Colonic mucosa (tissue), 4 donors: ENCODE measurements around the gene DNAJC27. TPM values are rescaled to one million over a fixed set of nuclear protein-coding genes. Genes with fewer than 3 reads are reported as not detected.

Experiments
- DNase-seq: peaks from one replicate; pipeline ENCODE4 v3.0.0-alpha.2; 2020
- H3K27ac ChIP-seq: fragments of 200-600 bp; one replicate; pipeline ENCODE4 v1.8.0; 2021
- H3K27me3 ChIP-seq: fragments of 200-600 bp; one replicate; pipeline ENCODE4 v1.8.0; 2021
- H3K36me3 ChIP-seq: fragments of 200-600 bp; one replicate; pipeline ENCODE4 v1.8.0; 2021
- H3K4me1 ChIP-seq: fragments of 200-600 bp; one replicate; pipeline ENCODE4 v1.8.0; 2021; ENCODE audit warnings: mild to moderate bottlenecking
- H3K4me3 ChIP-seq: fragments of 200-600 bp; one replicate; pipeline ENCODE4 v1.8.0; 2021
- H3K9ac ChIP-seq, 2 donors: one replicate each; pipeline ENCODE4 v1.7.0; 2013; ENCODE audit warnings: control low read depth in 2 of 2, low read depth in 2 of 2, low read length in 2 of 2
- H3K9me3 ChIP-seq: fragments of 200-600 bp; one replicate; pipeline ENCODE4 v1.8.0; 2021
- intact Hi-C: fragments of 100-400 bp; cut with DNase I; formaldehyde crosslinking; loops from one replicate; pipeline ENCODE4 v1.14.1; 2022
- total RNA-seq, 2 donors: library from RNA; stranded (reverse); fragmentation: NEBNext Ultra II Directional in 1 of 2; extraction: Animal tissue kit (Norgen Biotek cat#: 25700) in 1 of 2; gene quantifications; one replicate each; pipeline ENCODE4 v1.2.1, GENCODE V29; 2021
- TF ChIP-seq, protein P1 (sequence below): fragments of 200-600 bp; IDR thresholded peaks from one replicate; pipeline ENCODE4 v1.8.0; 2022; ENCODE audit warnings: antibody characterized with exemption, mild to moderate bottlenecking
- donor health status: healthy.
- donor health status: DM: no; HTN: no; CAD: no.
- donor health status: DM: no; HTN: no; CAD: no.

The DNAJC27 gene
- total RNA-seq, 2 donors from 2014 or later = 3.4 to 3.9 TPM

DNA sequence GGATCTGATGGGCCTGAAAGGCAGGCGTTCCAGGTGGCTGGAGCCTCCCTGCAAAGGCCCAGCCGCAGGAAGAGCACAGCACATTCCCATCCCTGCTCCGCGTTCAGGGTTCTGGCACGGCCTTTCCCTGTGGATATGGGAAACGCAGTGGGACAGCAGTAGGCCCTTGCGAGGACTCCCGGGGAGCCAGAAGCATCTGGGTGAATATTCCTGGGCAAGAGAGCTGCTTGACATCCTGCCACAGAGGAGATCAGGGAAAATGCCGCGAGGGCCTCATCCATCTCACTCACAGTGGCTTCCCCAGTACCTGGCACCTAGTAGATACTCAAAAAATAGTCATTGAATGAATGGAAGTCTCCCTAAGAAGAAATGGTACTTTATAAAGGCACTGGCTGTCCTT lies 48.6 kb downstream of the DNAJC27 start:
- no peak overlapping the region for H3K4me3 ChIP-seq

DNA sequence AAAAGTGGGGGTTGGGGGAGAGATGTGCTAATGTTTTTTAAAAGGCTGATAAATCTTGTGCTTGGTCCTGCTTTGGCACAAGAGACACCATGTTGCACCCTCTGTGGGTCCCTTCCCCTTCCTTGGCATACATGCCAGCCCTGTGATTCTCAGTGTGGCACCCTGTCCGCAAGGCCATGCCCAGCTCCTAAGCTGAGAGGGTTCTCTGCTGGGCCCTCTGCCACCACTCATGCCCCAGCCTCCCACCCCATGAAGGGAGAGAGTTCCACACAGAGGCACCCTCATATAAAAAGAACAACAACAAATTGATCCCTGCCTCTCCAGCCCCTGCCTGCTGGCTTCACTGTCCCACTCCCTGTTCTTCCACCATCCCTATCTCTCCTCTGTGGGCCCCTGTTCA lies 49.2 kb downstream of the DNAJC27 start:
- Histone ChIP-seq H3K9ac (no peak overlapping the region), H3K36me3 (no peaks in the 10 kb centered on the region), H3K4me3 (no peak overlapping the region), H3K9me3 (no peaks in the 10 kb centered on the region), H3K27me3 (no peaks in the 10 kb centered on the region), H3K27ac (no peak overlapping the region), H3K4me1 (peaks cover 11% of the 10 kb centered on the region)
- TF ChIP-seq, protein P1, sequence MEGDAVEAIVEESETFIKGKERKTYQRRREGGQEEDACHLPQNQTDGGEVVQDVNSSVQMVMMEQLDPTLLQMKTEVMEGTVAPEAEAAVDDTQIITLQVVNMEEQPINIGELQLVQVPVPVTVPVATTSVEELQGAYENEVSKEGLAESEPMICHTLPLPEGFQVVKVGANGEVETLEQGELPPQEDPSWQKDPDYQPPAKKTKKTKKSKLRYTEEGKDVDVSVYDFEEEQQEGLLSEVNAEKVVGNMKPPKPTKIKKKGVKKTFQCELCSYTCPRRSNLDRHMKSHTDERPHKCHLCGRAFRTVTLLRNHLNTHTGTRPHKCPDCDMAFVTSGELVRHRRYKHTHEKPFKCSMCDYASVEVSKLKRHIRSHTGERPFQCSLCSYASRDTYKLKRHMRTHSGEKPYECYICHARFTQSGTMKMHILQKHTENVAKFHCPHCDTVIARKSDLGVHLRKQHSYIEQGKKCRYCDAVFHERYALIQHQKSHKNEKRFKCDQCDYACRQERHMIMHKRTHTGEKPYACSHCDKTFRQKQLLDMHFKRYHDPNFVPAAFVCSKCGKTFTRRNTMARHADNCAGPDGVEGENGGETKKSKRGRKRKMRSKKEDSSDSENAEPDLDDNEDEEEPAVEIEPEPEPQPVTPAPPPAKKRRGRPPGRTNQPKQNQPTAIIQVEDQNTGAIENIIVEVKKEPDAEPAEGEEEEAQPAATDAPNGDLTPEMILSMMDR = no peak
- intact Hi-C loops = no loop called here
- no peak for DNase-seq

More for the DNA sequence above, 48.6 kb downstream of the DNAJC27 start:
- Histone ChIP-seq H3K36me3 (no peaks in the 10 kb centered on the region), H3K27ac (no peak overlapping the region), H3K9me3 (no peaks in the 10 kb centered on the region), H3K9ac (no peak overlapping the region), H3K27me3 (no peaks in the 10 kb centered on the region), H3K4me1 (peaks cover 11% of the 10 kb centered on the region)
- DNase-seq = no peak
- intact Hi-C loops = no loop called here
- TF ChIP-seq, protein P1 = no peak

GRCh38 chr2:24920809-24921441 lies 50.8 kb downstream of the DNAJC27 start:
- Histone ChIP-seq H3K27me3 (no peaks in the 10 kb centered on the region), H3K27ac (no peak overlapping the region), H3K4me1 (peaks cover 11% of the 10 kb centered on the region), H3K9ac (peak overlapping the region; percentile 26 to 44), H3K9me3 (no peaks in the 10 kb centered on the region), H3K4me3 (peak overlapping the region; percentile 48), H3K36me3 (no peaks in the 10 kb centered on the region)
- TF ChIP-seq, protein P1 = no peak
- intact Hi-C loops = no loop called here
- no peak for DNase-seq

DNA sequence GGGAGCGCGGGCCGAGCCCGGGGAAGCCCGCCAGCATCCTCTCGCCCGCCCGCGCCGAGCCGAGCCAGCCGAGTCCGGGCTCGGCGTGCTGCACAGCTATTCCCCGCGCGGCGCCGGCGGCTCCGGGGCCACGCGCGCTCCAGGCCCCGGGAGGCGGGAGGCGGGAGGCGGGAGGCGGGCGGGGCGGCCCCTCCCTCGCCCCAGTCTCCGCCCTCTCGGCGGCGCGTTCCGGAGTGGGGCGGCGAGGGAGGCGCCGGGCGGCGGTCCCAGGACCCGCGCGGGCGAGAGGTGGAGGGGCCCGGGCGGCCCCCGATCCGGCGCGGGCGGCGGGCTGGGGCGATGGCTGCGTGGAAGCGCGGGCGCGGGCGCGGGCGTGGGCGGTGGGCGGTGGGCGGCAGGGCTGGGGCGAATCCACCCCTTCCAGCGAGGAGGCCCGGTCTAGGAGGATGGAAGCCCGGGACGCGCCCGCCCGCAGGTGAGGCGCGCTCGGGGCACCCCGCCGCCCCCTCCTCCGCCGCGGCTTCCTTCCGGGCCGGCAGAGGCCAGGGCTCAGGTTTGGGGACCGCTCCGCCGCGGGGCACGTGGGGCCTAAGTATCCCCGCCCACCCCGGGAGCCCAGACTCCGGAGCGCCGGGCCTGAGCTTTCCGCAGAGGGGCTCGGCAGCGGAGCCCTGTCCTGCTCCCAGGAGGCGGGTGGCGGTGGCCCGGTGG lies 51.5 kb downstream of the DNAJC27 start, which contains the start of gene ADCY3:
TSS of gene ADCY3 (minus strand) at position 140 of the 711 bp plus-strand sequence. CDS start 1,250 bp downstream, outside the sequence.
- intact Hi-C loops = no loop called here
- H3K27me3 ChIP-seq = no peaks in the 10 kb centered on the region
- TF ChIP-seq, protein P1 = no peak
- H3K27ac ChIP-seq = peak within 1 kb of the TSS; percentile 67
- H3K4me1 ChIP-seq = peaks cover 11% of the 10 kb centered on the region
- DNase-seq = peak; percentile 53
- no peaks in the 10 kb centered on the region for H3K9me3 ChIP-seq
- peak within 1 kb of the TSS; percentile 72 to 79 for H3K9ac ChIP-seq
- peak within 1 kb of the TSS; percentile 48 for H3K4me3 ChIP-seq
- H3K36me3 ChIP-seq = no peaks in the 10 kb centered on the region

GRCh38 chr2:24919506-24920097 lies 52.2 kb downstream of the DNAJC27 start:
- Histone ChIP-seq H3K9me3 (no peaks in the 10 kb centered on the region), H3K9ac (peak overlapping the region; percentile 72 to 79), H3K27me3 (no peaks in the 10 kb centered on the region), H3K4me3 (peak overlapping the region; percentile 44), H3K36me3 (no peaks in the 10 kb centered on the region), H3K4me1 (peaks cover 14% of the 10 kb centered on the region), H3K27ac (peak overlapping the region; percentile 67)
- intact Hi-C loops = no loop called here
- DNase-seq = peak; percentile 32
- TF ChIP-seq, protein P1 = no peak
